Measurements from ENCODE around the gene FYB1.
A peak's percentile ranks its signal among the peaks of the same experiment; 100 is the strongest.

Gene FYB1

GRCh38 chr5:39206630-39207321 is 12.6 kb downstream of the FYB1 start:
- DNase-seq (ENCODE audit: low spot score) = no peak

- no peak for DNase-seq (ENCODE audit: low spot score)
These were observed 13.8 kb downstream of the FYB1 start for GRCh38 chr5:39205550-39205949.

- no peak for DNase-seq (ENCODE audit: low spot score)
These were observed 15.4 kb downstream of the FYB1 start for GRCh38 chr5:39203951-39204350.

GRCh38 chr5:39203275-39203922 is 16.0 kb downstream of the FYB1 start:
- DNase-seq (ENCODE audit: low spot score) = no peak

GRCh38 chr5:39202597-39203274 is 16.6 kb downstream of the FYB1 start:
- no peak for DNase-seq (ENCODE audit: low spot score)

GRCh38 chr5:39201781-39202596 is 17.4 kb downstream of the FYB1 start:
- no peak for DNase-seq (ENCODE audit: low spot score)

- no peak for DNase-seq (ENCODE audit: low spot score)
These were observed 18.1 kb downstream of the FYB1 start for GRCh38 chr5:39201160-39201780.

GRCh38 chr5:39200081-39200480 is 19.3 kb downstream of the FYB1 start:
- DNase-seq (ENCODE audit: low spot score) = no peak

GRCh38 chr5:39199335-39199734 is 20.0 kb downstream of the FYB1 start:
- DNase-seq (ENCODE audit: low spot score) = no peak

- no peak for DNase-seq (ENCODE audit: low spot score)
These were observed 21.2 kb downstream of the FYB1 start for GRCh38 chr5:39198127-39198526.

GRCh38 chr5:39197556-39197955 is 21.8 kb downstream of the FYB1 start:
- no peak for DNase-seq (ENCODE audit: low spot score)

GRCh38 chr5:39195198-39195826 is 24.1 kb downstream of the FYB1 start:
- no peak for DNase-seq (ENCODE audit: low spot score)

- no peak for DNase-seq (ENCODE audit: low spot score)
These were observed 24.8 kb downstream of the FYB1 start for GRCh38 chr5:39194466-39195136.

GRCh38 chr5:39193553-39194465 is 25.6 kb downstream of the FYB1 start:
- no peak for DNase-seq (ENCODE audit: low spot score)

- DNase-seq (ENCODE audit: low spot score) = no peak
These were observed 26.8 kb downstream of the FYB1 start for GRCh38 chr5:39192450-39193160.

GRCh38 chr5:39191216-39191615 is 28.1 kb downstream of the FYB1 start:
- peak; percentile 64 for DNase-seq (ENCODE audit: low spot score)

GRCh38 chr5:39190311-39191102 is 28.9 kb downstream of the FYB1 start:
- DNase-seq (ENCODE audit: low spot score) = no peak

- no peak for DNase-seq (ENCODE audit: low spot score)
These were observed 29.9 kb downstream of the FYB1 start for GRCh38 chr5:39189292-39189955.
